Stimulated activated CD8-positive, alpha-beta memory T cell treated with anti-CD3 and anti-CD28 coated beads, Interleukin-7, amount 100 ng/mL, for 48 hours (primary cell): Measurements from ENCODE around the gene AEBP2.
"Not testable (repeated sequence)": the region's sequence is repeated elsewhere in the genome, so short reads cannot be mapped to it uniquely, and the experiment has no call there.

ENCODE experiments used
- DNase-seq, 2 donors: peaks; one replicate each; pipeline ENCODE4 v3.0.0-alpha.2; 2020; ENCODE audit warnings: low read depth in 1 of 2; ENCODE audit errors: extremely low read depth in 1 of 2

Gene AEBP2

DNA sequence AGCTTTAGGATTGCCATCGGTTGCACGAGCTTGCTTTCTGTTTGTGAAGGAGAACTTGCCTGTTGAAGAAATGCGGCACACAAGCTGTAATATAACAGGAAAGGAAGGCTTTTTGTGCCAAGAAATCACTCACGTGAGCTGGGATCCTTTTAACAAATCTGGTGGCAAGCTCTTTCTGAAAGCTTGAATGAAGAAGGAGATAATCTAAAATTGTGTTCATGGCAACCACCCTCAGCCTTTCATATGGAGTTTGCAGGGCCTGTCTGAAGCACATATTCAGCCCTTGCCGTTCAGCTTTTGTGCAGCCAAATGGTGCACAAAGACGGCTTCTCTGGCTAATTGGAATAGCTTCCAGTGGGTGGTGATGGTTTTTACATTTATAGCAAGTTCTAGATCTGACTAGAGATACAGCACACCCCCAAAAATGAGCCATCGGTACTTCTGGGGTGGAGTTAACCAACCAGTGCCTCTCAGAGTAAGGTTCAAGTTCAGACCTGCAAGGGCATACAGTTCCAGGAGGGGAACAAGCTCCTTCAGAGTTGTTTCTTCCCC is 107.4 kb downstream of the AEBP2 start:
- DNase-seq = no peak

DNA sequence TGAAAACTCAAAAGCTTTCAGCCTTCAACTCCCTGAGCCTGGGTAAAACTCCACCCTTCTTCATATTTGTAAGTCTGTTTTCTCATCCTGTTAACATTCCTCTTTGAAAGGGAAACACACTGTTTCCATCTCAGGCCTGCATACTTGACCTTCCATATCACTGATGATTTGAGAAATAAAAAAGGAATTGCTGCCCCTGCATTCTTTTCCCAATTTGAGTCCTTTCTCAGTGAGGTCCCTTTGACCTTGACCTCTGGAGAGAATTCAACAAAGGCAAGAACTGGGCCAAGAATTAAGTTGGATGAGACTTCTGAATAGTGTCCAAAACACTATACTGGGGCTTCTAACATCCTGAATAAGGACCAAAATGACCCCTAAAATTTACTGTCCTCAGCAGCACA is 108.0 kb downstream of the AEBP2 start:
- no peak for DNase-seq

DNA sequence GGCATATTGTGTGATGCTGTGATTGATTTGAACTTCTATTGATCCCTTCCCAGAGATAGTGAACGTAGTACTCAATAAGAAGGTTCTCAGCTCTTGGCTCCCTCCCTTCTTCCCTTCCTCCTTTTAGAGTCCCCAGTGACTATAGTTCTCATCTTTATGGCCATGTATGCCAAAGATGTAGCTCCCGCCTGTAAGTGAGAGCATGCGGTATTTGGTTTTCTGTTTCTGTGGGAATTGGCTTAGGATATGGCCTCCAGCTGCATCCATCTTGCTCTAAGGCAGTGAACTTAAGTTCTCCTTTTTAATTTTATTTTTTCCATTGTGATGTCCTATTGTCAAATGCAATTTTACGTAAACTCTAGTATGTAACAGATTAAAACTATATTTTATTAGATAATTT is 109.5 kb downstream of the AEBP2 start:
- DNase-seq = no peak

DNA sequence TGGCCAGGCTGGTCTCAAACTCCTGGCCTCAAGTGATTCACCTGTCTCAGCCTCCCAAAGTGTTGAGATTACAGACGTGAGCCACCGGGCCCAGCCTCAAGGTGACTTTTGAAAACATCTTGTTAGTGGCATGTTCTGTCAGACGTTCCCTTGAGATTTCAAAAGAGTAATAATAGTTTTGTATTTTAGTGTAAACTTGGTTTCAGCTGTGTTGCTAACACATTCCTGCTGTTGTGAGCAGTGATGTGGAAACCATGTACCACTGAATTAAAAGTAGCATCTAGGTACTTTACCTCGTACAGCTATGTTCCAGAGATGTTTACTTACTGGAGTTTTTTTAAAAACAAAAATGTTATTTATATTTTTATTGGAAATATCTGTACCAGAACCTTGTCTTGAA is 111.3 kb downstream of the AEBP2 start:
- DNase-seq = no peak

DNA sequence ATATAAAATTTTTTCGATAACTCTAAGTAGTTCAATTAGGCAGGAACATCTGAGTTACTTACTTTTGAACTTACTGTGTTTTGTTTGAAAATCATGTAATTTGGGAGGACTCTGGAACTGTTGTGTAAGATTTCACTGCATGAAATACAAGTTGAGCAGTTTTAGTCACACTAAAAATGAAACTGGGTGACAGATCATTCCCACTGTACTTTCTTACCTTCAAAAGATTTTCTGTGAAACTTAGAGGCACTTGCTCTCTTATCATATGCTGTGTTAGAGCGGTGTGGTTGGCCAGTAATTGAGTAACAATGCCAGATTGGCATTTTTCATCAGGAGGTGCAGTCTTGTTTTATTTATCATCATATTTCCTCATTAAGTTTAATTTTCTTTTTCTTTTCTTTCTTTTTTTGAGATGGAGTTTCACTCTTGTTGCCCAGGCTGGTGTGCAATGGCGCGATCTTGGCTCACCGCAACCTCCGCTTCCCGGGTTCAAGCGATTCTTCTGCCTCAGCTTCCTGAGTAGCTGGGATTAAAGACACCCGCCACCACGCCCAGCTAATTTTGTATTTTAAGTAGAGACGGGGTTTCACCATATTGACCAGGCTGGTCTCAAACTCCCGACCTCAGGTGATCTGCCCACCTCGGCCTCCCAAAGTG is 113.3 kb downstream of the AEBP2 start:
- not testable (repeated sequence) for DNase-seq

DNA sequence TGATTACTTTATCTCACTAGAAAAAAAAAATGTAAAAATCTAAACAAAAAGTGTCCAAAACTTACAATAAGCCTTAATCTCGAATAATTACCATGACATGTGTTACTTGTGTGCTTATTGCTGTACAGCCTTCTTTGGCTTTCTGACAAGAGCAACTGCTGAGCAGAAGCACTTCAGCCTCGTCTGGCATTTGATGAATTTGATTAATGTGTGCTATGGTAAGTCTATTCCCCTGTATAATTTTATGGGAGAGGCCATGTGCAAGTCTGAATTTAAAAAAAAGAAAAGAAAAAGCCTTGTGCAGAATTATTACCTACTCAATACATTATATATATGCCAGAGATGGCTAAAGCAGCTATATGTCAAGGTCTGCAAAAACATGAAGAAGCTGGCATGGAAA is 113.9 kb downstream of the AEBP2 start:
- no peak for DNase-seq

DNA sequence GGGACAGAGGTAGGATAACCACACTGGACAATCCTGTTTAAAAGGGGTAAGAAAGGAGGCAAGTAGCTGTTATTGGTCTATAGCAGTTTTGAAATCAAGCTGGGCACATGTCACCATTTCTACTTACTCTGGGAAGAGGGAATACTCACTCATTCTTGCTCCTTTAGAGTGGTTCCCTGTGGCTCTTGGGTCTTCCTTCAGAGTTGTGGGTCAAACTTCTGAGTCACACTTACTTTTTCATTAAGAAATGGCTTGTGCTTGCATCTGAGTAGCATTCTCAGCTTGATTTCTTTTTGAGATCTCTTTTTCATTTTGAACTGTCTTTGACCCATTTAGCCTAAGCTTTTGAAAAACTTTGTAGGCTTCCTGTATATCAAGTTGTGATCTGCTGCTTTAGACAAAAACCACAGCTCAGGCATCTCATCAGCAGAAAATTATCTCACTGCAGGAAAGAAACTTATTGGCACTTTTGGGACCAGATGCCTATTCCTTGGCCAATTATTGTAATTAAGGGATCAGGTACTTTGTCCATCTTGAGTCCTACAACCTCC is 122.2 kb downstream of the AEBP2 start:
- DNase-seq = no peak
